HepG2 (cell line): ENCODE results near the gene ACTL7B. TPM values are rescaled to one million over a fixed set of nuclear protein-coding genes. Genes with fewer than 3 reads are reported as not detected.
A peak's percentile ranks its signal among the peaks of the same experiment; 100 is the strongest.

Source experiments
- BHLHE40 ChIP-seq: IDR thresholded peaks from 2 replicates; pipeline ENCODE4 v1.6.1; 2011; ENCODE audit warnings: low read length, improper control_type of control experiment
- CC2D1A ChIP-seq: sonication (generic); formaldehyde crosslinking; IDR thresholded peaks from 2 replicates; pipeline ENCODE4 v1.8.1; 2023; ENCODE audit warnings: mild to moderate bottlenecking, missing genetic modification reagents
- CEBPB ChIP-seq: IDR thresholded peaks from 2 replicates; pipeline ENCODE4 v1.6.1; 2011; ENCODE audit warnings: low read depth, low read length, improper control_type of control experiment, borderline replicate concordance
- FOXA3 ChIP-seq: IDR thresholded peaks from 2 replicates; pipeline ENCODE4 v1.6.1; 2016; ENCODE audit warnings: missing genetic modification reagents, missing compliant biosample characterization
- FOXK1 ChIP-seq: sonication (generic); formaldehyde crosslinking; IDR thresholded peaks from 2 replicates; pipeline ENCODE4 v1.4.0; 2020; ENCODE audit warnings: low read depth, missing genetic modification reagents, borderline replicate concordance
- HNF4G ChIP-seq, 2 experiments: sonication (generic) in 1 of 2; formaldehyde crosslinking in 1 of 2; IDR thresholded peaks; 2 replicates each; pipeline versions ENCODE4 v1.4.0 to v1.6.1; 2011 to 2020; ENCODE audit warnings: borderline replicate concordance in 2 of 2, low read depth in 2 of 2, mild to moderate bottlenecking in 2 of 2, low read length in 1 of 2, missing genetic modification reagents in 1 of 2, moderate library complexity in 1 of 2
- JUND ChIP-seq: sonication (generic); formaldehyde crosslinking; IDR thresholded peaks from 2 replicates; pipeline ENCODE4 v1.8.0; 2022; ENCODE audit warnings: mild to moderate bottlenecking, missing genetic modification reagents
- NAIF1 ChIP-seq: sonication (generic); formaldehyde crosslinking; IDR thresholded peaks from 2 replicates; pipeline ENCODE4 v1.5.0; 2020; ENCODE audit warnings: mild to moderate bottlenecking, missing genetic modification reagents, borderline replicate concordance
- NFATC3 ChIP-seq: sonication (generic); formaldehyde crosslinking; IDR thresholded peaks from 2 replicates; pipeline ENCODE4 v1.5.1; 2020; ENCODE audit warnings: mild to moderate bottlenecking, missing genetic modification reagents
- PBX2 ChIP-seq: IDR thresholded peaks from 2 replicates; pipeline ENCODE4 v1.6.1; 2016; ENCODE audit warnings: control low read depth
- PCBP1 ChIP-seq: fragments of 200-400 bp; formaldehyde crosslinking; IDR thresholded peaks from 2 replicates; pipeline ENCODE4 v1.6.1; 2017; ENCODE audit warnings: mild to moderate bottlenecking, low read depth, low read length, borderline replicate concordance
- RFXAP ChIP-seq: sonication (generic); formaldehyde crosslinking; IDR thresholded peaks from 2 replicates; pipeline ENCODE4 v1.4.0; 2020; ENCODE audit warnings: missing genetic modification reagents, borderline replicate concordance
- SALL1 ChIP-seq: sonication (generic); formaldehyde crosslinking; IDR thresholded peaks from 2 replicates; pipeline ENCODE4 v1.8.0; 2022; ENCODE audit warnings: mild to moderate bottlenecking, missing genetic modification reagents
- ZNF136 ChIP-seq: sonication (generic); formaldehyde crosslinking; IDR thresholded peaks from 2 replicates; pipeline ENCODE4 v1.8.1; 2022; ENCODE audit warnings: low read depth, mild to moderate bottlenecking, moderate library complexity, missing genetic modification reagents
- ZNF17 ChIP-seq: sonication (generic); formaldehyde crosslinking; IDR thresholded peaks from 2 replicates; pipeline ENCODE4 v1.5.0; 2020; ENCODE audit warnings: mild to moderate bottlenecking, missing genetic modification reagents
- ZNF276 ChIP-seq: sonication (generic); formaldehyde crosslinking; IDR thresholded peaks from 2 replicates; pipeline ENCODE4 v1.4.0; 2020; ENCODE audit warnings: mild to moderate bottlenecking, low read depth, missing genetic modification reagents
- ZNF570 ChIP-seq: sonication (generic); formaldehyde crosslinking; IDR thresholded peaks from 2 replicates; pipeline ENCODE4 v1.4.0; 2020; ENCODE audit warnings: mild to moderate bottlenecking, missing genetic modification reagents, borderline replicate concordance
- ZNF761 ChIP-seq: sonication (generic); formaldehyde crosslinking; conservative IDR thresholded peaks from 2 replicates; pipeline ENCODE4 v1.4.0; 2020; ENCODE audit warnings: mild to moderate bottlenecking, missing genetic modification reagents
- ZNF816 ChIP-seq: sonication (generic); formaldehyde crosslinking; IDR thresholded peaks from 2 replicates; pipeline ENCODE4 v1.8.0; 2022; ENCODE audit warnings: missing genetic modification reagents, mild to moderate bottlenecking, borderline replicate concordance
- ZNF879 ChIP-seq: sonication (generic); formaldehyde crosslinking; IDR thresholded peaks from 2 replicates; pipeline ENCODE4 v1.8.1; 2023; ENCODE audit warnings: missing genetic modification reagents
- ZNF883 ChIP-seq: sonication (generic); formaldehyde crosslinking; IDR thresholded peaks from 2 replicates; pipeline ENCODE4 v1.5.1; 2020; ENCODE audit warnings: mild to moderate bottlenecking, missing genetic modification reagents; ENCODE audit errors: not compliant biosample characterization
- polyA plus RNA-seq, 8 experiments: library from polyadenylated mRNA; depleted of rRNA in 3 of 8; stranded (reverse) in 7 of 8; unstranded in 1 of 8; fragments of >200 nt; fragmentation: Illumina TruSeq in 4 of 8; extraction: Trizol in 4 of 8; gene quantifications; 2 replicates each; pipeline versions ENCODE4 v1.2.1 to v1.2.3, GENCODE V29; 2011 to 2016; ENCODE audit warnings: low read depth in 4 of 8, missing spikeins in 1 of 8, mixed read lengths in 1 of 8; ENCODE audit not compliant: insufficient read depth in 1 of 8
- total RNA-seq, 5 experiments: library from RNA; depleted of rRNA; stranded (reverse); fragments of >200 nt; fragmentation: Illumina TruSeq; extraction: Trizol; gene quantifications; 2 replicates each; pipeline ENCODE4 v1.2.3, GENCODE V29; 2016; ENCODE audit warnings: low read depth in 1 of 5
- TF ChIP-seq, protein P1 (sequence below): sonication (generic); formaldehyde crosslinking; IDR thresholded peaks from 2 replicates; pipeline ENCODE4 v1.8.0; 2022; ENCODE audit warnings: missing genetic modification reagents, mild to moderate bottlenecking, borderline replicate concordance
- TF ChIP-seq, protein P2 (sequence below): sonication (generic); formaldehyde crosslinking; conservative IDR thresholded peaks from 2 replicates; pipeline ENCODE4 v1.4.0; 2020; ENCODE audit warnings: missing genetic modification reagents

The ACTL7B gene
- total and polyA plus RNA-seq, 2 of the 13 experiments (the other 11 are each of a cell fraction or from before 2014, with no cell fraction given), result 0.07 to 0.11 TPM

GRCh38 chr9:108885643-108886348 lies 30.0 kb upstream of the ACTL7B start (continued):
- no peak for TF ChIP-seq PBX2 (CRISPR knock-in tag)
- TF ChIP-seq NFATC3 (CRISPR knock-in tag), result peak; percentile 99; the same call in 1 of the 2 replicates
- TF ChIP-seq NAIF1 (CRISPR knock-in tag), result no peak
- peak; percentile 96 for TF ChIP-seq FOXA3
- TF ChIP-seq, protein P1, sequence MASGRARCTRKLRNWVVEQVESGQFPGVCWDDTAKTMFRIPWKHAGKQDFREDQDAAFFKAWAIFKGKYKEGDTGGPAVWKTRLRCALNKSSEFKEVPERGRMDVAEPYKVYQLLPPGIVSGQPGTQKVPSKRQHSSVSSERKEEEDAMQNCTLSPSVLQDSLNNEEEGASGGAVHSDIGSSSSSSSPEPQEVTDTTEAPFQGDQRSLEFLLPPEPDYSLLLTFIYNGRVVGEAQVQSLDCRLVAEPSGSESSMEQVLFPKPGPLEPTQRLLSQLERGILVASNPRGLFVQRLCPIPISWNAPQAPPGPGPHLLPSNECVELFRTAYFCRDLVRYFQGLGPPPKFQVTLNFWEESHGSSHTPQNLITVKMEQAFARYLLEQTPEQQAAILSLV (CRISPR knock-in tag), result 0 out of 2 replicates have a peak, but pooled peaks have one; percentile 60
- TF ChIP-seq ZNF17 (CRISPR knock-in tag), result no peak
- no peak for TF ChIP-seq ZNF879 (CRISPR knock-in tag)
- TF ChIP-seq ZNF816 (CRISPR knock-in tag), result 0 out of 2 replicates have a peak, but pooled peaks have one; percentile 37
- peak; percentile 86 for TF ChIP-seq CEBPB
- no peak for TF ChIP-seq CC2D1A (CRISPR knock-in tag)
- TF ChIP-seq ZNF276 (CRISPR knock-in tag), result no peak
- TF ChIP-seq HNF4G (IDR thresholded peaks at IDR 0.05; ENCODE audit: borderline replicate concordance, low read depth, low read length), result peak; percentile 85
- TF ChIP-seq HNF4G (CRISPR knock-in tag; IDR thresholded peaks at IDR 0.05; ENCODE audit: borderline replicate concordance, low read depth), result peak; percentile 63; the same call in 1 of the 2 replicates
- TF ChIP-seq FOXK1, result peak; percentile 94
- no peak; the same call in none of the 2 replicates for TF ChIP-seq RFXAP (CRISPR knock-in tag)
- TF ChIP-seq BHLHE40, result no peak; the same call in 1 of the 2 replicates
- peak; percentile 98 for TF ChIP-seq JUND (CRISPR knock-in tag)
- peak; percentile 99 for TF ChIP-seq SALL1 (CRISPR knock-in tag)
- TF ChIP-seq, protein P2, sequence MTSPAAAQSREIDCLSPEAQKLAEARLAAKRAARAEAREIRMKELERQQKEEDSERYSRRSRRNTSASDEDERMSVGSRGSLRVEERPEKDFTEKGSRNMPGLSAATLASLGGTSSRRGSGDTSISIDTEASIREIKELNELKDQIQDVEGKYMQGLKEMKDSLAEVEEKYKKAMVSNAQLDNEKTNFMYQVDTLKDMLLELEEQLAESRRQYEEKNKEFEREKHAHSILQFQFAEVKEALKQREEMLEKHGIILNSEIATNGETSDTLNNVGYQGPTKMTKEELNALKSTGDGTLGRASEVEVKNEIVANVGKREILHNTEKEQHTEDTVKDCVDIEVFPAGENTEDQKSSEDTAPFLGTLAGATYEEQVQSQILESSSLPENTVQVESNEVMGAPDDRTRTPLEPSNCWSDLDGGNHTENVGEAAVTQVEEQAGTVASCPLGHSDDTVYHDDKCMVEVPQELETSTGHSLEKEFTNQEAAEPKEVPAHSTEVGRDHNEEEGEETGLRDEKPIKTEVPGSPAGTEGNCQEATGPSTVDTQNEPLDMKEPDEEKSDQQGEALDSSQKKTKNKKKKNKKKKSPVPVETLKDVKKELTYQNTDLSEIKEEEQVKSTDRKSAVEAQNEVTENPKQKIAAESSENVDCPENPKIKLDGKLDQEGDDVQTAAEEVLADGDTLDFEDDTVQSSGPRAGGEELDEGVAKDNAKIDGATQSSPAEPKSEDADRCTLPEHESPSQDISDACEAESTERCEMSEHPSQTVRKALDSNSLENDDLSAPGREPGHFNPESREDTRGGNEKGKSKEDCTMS (CRISPR knock-in tag), result no peak
- peak; percentile 45; the same call in 1 of the 2 replicates for TF ChIP-seq ZNF761 (CRISPR knock-in tag)
- no peak for TF ChIP-seq PCBP1
- TF ChIP-seq ZNF883 (CRISPR knock-in tag), result no peak
- TF ChIP-seq ZNF570 (CRISPR knock-in tag), result no peak
- TF ChIP-seq ZNF136, result peak; percentile 62; the same call in 1 of the 2 replicates
